HG03103 (cell line): ENCODE data around the gene CDK1.

Source experiments
- ATAC-seq: cut with Tn5 transposase; IDR thresholded peaks from one replicate; pipeline ENCODE4 v1.9.1; 2021; ENCODE audit warnings: low read depth; ENCODE audit not compliant: unreplicated experiment

CDK1 gene

DNA sequence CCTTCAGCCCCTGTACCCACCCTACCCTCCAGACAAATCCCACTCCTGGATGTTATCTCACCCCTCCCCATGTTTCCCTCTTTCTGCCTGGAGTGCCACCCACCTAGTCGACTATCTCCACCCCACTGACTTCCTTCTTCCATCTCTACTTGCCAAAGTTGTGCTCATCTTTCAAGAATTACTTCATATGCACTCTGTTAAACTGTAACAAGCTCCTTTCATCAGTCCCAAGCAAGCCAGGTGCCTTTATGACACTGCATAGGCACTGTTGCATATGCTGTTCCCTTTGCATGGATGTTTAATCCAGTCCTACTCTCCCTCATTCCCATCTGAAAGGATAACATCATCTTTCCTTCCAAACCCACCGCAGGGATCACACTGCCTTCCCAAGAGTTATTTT, 8.9 kb upstream of the CDK1 start:
- no peak for ATAC-seq

DNA sequence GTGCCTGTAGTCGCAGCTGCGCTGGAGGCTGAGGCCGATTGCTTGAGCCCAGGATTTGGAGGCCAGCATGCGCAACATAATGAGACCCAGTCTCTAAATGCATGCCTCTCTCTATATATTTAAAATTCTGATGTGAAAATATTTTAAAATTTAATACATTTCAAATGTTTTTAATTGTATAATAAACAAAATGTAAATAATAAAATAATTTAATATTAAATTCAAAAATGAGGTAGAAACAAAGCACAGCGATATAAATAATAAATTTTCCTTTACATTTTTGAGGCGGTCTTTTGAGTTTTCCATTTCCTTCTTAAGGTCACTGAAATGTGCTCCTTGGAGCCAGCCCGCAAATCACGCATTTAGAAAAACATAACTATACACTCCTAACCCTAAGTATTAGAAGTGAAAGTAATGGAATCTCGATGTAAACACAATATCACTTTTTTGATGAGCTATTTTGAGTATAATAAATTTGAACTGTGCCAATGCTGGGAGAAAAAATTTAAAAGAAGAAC, 523 bp upstream of the CDK1 start:
- peak; percentile 10 for ATAC-seq

GRCh38 chr10:60778971-60779796, 906 bp downstream of the CDK1 start:
- peak; percentile 4 for ATAC-seq

DNA sequence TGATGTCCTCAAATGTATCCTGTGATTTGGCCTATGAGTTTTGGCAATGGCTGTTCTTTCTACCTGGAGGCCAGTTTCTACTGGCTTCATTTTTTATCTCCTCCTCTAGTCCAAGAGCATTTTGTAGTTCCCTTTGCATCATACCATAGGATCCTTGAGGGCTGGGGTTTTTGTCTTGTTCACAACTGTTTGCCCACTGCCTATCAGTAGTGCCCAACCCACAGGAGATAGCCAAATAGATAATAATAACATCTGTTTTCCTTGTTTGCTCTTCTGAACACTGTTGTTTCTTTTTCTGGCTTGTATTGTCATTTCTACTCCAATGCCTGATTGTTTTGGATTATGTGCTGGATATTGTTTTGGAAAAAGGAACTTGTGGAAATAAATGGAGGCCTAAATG, 3.4 kb downstream of the CDK1 start:
- ATAC-seq = no peak

GRCh38 chr10:60784641-60785040, 6.4 kb downstream of the CDK1 start:
- no peak for ATAC-seq

GRCh38 chr10:60788544-60788943, 10.3 kb downstream of the CDK1 start:
- ATAC-seq = no peak

- ATAC-seq = no peak
Observed at GRCh38 chr10:60789340-60789739, 11.1 kb downstream of the CDK1 start.

- no peak for ATAC-seq
Observed at GRCh38 chr10:60794953-60795352, 16.7 kb downstream of the CDK1 start.

GRCh38 chr10:60795465-60796202, 17.4 kb downstream of the CDK1 start:
- no peak for ATAC-seq

DNA sequence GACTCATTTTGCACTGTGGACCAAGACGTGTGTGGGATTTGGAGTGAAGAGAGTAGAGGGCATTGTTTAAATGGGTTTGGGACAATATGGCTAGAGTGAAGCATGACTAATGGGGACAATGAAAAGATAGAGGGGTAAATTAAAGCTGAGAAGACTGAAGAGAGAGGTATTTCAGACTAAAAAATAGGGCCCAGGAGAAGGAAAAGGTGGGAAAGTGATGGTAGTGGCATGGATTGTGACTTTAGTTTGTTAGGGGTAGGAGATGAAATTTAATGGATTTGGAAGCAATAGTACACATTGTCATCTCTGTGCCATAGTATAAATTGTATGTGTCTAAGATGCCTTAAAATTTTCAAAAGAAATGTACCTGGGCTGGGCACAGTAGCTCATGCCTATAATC, 18.2 kb downstream of the CDK1 start:
- ATAC-seq = no peak

DNA sequence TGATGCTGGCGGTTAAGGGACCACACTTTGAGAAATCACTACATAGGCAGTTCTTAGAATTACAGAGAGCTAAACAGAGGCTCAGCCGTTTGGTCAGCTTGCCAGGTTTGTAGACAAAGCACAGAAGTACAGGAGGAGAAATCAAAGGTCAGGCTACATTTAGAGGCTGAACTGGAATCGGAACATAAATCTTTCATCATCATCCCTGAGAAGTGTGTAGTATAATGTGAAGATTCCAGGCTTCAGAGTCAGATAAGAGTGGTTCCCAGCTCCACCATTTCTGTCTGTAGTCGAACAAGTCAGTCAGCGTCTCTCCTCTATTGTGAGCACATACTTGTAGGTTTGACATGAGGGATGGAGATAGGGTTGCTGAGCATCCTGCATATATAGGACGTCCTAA, 18.9 kb downstream of the CDK1 start:
- ATAC-seq = no peak

- ATAC-seq = no peak
Observed at GRCh38 chr10:60798031-60798430, 19.8 kb downstream of the CDK1 start.

DNA sequence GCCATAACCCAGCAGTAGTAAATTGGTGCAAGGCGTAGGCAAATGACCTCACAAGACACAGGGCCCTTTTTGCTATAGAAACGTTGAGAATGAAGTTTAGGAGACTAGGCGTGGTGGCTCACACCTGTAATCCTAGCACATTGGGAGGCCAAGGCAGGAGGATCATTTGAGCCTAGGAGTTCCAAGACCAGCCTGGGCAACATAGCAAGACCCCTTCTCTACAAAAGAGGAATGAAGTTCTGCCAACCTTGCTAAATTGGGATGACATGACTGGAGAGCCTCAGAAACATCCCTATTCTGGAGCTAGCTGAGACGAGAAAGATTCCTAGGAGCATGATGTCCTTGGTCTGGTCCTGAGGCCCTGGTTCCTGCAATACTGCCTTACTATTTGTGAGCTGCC, 20.6 kb downstream of the CDK1 start:
- ATAC-seq = no peak

DNA sequence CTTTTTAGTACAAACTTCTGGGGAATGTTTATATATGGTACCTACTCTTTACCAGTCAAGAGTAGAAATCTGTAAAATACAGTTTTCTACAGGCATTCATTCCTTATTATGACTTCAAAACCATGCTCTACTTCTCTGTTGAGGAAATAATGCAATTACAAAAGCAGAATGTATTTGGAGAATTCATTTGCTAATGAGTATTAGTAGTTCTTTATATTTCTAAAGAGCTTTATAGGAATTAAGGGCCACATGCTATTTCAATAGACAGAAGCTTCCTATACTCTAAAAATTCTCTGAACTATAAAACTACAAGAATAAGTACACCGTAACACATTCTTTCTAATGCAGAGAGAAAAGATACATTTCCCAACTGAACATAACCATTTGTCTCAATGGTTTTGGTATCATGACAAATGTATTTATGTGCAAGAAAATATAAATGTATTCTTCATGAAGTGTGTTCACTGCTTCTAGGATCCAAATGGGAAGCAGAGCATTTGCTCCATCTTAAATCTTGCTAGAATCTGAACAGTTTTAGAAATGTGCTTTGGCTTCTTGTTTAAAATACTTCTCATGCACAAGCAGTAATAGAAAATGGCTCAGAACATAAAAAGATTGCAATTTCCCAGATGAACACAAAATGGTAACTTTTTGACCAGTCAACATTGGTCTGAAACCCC, 21.8 kb downstream of the CDK1 start:
- ATAC-seq = no peak

GRCh38 chr10:60800918-60801317, 22.6 kb downstream of the CDK1 start:
- ATAC-seq = no peak

DNA sequence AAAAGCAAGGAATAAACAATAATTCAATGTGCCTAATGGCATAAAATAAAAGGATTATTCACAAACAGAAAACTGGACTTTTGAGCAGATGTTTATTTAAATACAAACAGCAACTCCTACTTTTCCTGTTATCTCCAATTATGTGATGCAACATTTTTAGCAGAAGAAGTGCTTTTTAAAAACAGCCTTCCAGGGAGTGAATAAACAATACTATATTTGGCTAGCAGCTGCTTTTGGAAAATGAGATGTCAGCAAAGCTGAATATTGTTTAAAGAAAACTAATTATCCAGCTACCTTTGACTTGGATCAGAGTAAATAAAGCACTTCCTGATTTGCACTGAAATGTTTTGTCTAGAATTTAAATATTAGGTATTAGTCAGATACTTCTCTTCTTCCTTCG, 23.2 kb downstream of the CDK1 start:
- ATAC-seq = no peak

DNA sequence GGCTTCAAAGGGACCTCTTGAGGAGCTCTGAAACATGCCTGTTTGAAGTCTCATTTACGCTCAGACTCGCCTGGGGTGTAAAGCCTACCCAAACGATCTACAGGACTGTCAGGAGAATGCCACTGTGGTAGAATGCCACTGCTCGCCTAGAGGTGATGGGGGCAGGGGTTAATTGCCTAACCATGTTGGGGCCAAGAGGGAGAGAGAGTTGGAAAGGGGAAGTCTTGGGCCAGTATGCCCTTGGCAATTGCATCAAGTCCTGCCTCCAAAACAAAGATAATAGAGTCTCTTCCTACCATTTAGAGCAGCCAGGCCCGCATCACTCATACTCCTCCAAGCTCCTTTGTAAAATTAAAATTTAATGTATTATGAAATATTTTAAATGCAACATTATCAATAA, 25.2 kb downstream of the CDK1 start:
- no peak for ATAC-seq

GRCh38 chr10:60803865-60804264, 25.6 kb downstream of the CDK1 start:
- ATAC-seq = no peak

DNA sequence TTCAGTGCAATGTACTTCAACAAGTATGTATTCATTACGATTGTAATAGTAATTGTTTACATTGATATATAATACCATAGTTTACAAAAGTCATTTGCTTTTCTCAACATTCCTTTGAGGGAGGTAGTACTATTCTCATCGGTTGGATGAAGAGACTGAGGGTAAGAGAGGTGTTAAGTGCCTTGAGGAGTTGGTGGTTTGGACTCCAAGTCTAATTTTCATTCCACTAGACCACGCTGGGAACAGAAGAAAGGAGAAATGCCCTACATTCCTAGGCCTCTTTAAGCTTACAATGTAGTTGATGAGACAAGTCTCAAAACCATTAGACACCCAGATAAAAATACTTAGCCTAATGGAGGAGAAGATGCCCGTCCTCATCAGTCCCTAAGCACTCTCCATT, 28.6 kb downstream of the CDK1 start:
- no peak for ATAC-seq

DNA sequence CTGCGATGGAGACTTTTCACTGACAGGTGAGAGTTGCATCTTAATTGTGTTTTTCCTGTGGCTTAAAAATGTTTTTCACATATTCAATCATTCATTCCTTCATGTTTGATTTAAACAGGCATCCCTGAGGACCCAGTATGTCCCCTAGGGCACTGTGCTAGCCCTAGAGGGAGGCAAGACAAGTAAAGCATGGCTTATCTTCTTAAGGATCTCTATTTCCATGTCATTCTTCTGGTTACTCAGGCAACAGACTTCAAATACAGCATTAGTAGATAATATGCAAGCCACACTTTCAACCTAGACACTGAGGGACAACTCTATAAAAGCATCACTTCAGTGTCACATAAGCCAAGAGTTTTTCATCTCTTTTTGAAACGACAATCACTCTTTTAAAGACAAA, 29.2 kb downstream of the CDK1 start:
- no peak for ATAC-seq

GRCh38 chr10:60808036-60808435, 29.8 kb downstream of the CDK1 start:
- ATAC-seq = no peak
